SK-N-DZ (cell line): ENCODE measurements around the gene KIF23.
"Not testable (repeated sequence)": the region's sequence is repeated elsewhere in the genome, so short reads cannot be mapped to it uniquely, and the experiment has no call there.

ENCODE experiments used
- DNase-seq: peaks from one replicate; pipeline ENCODE4 v3.0.0-alpha.2; 2015; ENCODE audit warnings: low spot score

Gene KIF23

GRCh38 chr15:69434679-69435078, 20.5 kb downstream of the KIF23 start:
- no peak for DNase-seq

DNA sequence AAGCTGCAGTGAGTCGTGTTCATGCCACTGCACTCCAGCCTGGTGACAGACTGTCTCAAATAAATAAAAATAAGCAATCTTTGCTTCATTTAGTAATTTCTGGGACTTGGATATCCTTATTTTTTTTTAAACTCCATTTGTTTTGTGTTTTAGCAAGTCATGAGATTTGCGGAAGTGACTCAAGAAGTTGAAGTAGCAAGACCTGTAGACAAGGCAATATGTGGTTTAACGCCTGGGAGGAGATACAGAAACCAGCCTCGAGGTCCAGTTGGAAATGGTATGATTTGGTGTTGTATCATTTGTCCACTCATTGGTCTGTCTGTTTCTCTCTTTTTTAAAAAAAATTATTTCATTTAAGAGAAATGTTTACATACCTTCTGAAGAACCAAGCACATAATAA, 21.8 kb downstream of the KIF23 start:
- no peak for DNase-seq

- no peak for DNase-seq
Observed at GRCh38 chr15:69436951-69437350, 22.8 kb downstream of the KIF23 start.

GRCh38 chr15:69439623-69440022, 25.5 kb downstream of the KIF23 start:
- DNase-seq = no peak

- no peak for DNase-seq
Observed at GRCh38 chr15:69443032-69443611, 29.0 kb downstream of the KIF23 start.

- DNase-seq = no peak
Observed at GRCh38 chr15:69444686-69445085, 30.5 kb downstream of the KIF23 start.

GRCh38 chr15:69446953-69447352, 32.8 kb downstream of the KIF23 start:
- DNase-seq = no peak

DNA sequence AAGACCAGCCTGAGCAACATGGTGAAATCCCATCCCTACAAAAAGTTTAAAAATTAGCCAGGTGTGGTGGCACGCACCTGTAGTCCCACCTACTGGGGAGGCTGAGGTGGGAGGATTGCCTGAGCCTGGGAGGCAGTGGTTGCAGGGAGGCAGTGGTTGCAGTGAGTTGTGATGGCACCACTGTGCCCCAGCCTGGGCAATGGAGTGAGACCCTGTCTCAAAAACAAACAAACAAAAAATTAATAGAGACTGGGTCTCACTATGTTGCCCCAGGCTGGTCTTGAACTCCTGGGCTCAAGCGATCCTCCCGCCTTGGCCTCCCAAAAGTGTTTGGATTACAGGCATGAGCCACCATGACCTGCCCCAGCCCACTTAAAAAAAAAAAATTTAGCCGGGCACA, 36.1 kb downstream of the KIF23 start:
- DNase-seq = not testable (repeated sequence)

- DNase-seq = no peak
Observed at GRCh38 chr15:69450968-69451695, 37.0 kb downstream of the KIF23 start.

DNA sequence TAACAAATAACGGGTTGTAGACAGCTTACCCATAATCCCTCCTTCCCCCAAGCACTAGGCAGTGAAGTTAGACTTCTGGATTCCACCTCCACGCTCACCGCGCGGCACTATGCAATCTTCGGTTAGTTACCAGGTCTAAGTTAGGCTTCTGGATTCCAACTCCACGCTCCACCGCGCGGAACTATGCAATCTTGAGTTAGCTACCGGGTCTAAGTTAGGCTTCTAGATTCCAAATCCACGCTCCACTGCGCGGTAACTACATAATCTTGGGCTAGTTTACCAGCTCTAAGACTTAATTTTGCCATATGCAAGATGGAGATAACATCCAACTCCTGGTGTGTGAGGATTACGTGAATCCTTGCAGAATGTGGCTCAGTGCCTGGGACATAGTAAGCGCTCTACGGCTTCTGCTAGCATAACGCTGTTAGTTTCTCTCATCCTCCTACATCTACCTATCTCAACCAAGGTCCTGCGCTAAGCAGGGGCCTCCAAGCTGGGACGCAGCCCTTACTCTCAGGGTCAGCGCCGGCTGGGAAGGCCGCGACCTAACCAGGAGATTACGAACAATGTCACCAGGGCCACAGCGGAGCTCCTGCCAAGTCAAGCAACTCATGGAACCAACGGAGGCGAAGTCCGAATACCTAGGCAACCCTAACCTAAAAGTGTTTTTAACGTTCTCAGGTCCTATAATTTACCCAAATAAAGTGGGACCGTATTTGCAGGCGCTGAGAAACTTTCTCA, 38.0 kb downstream of the KIF23 start:
- DNase-seq = peak; percentile 64

GRCh38 chr15:69452692-69453521, 38.8 kb downstream of the KIF23 start, which contains the start of gene RPLP1:
RPLP1 (plus strand) TSS chr15:69452818; CDS start chr15:69452949, 131 bp downstream.
- DNase-seq = peak; percentile 95

- no peak for DNase-seq
Observed at GRCh38 chr15:69454953-69455352, 40.8 kb downstream of the KIF23 start.

DNA sequence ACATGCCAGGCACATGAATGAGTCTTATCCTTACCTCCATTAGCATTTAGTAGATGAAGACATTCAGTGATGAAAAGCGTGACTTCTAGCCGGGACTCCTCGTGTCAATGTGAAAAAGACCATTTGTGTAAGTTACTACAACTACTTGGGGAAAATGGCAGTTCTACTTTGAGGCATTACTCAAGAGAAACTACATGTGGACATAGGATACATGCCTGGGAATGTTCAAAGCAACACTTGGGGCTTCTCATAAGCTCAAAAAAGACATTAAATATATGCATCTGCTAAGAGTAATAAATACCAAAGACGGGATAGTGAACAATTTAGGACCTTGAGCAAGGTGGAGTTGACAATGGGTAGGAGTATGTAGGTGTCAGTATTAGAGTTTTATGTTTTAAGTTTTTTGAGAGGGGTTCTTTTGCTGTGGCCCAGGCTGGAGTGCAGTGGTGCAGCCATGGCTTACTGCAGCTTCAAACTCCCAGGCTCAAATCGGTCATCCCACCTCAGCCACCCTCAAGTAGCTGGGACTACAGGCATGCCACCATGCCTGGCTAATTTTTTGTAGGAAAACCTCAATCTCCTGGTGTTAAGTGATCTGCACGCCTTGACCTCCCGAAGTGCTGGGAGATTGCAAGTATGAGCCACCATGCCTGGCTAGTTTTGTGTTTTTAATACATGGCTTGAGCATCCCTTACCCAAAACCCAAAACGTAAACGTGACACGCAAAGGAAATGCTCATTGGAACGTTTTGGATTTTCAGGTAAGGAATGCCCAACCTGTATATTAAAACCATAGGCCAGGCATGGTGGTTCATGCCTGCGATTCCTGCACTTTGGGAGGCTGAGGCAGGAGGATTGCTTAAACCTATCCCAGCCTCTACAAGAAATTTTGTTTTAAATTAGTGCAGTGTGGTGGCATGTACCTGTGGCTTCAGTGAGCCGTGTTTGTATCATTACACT, 42.3 kb downstream of the KIF23 start:
- DNase-seq = no peak

- no peak for DNase-seq
Observed at GRCh38 chr15:69457304-69458280, 43.4 kb downstream of the KIF23 start.

DNA sequence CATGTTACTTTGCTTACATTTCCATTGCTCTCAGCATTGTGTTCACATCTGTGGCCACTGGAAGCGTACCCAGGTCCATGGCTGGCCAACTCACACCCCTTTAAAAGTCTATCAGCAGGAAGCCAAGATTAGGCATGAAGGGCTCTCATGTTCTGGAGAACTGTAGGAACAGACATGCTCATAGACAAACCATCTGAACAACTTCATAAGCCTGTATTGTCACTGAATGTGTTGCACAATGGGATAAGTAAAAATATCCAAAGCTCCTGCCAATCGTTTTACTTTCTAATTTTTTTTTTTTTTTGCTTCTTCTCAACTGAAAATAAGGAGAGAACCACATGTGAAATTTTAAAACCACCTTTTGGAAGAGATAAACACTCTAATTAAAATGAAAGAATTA, 44.9 kb downstream of the KIF23 start:
- no peak for DNase-seq

- no peak for DNase-seq
Observed at GRCh38 chr15:69460481-69460880, 46.3 kb downstream of the KIF23 start.

DNA sequence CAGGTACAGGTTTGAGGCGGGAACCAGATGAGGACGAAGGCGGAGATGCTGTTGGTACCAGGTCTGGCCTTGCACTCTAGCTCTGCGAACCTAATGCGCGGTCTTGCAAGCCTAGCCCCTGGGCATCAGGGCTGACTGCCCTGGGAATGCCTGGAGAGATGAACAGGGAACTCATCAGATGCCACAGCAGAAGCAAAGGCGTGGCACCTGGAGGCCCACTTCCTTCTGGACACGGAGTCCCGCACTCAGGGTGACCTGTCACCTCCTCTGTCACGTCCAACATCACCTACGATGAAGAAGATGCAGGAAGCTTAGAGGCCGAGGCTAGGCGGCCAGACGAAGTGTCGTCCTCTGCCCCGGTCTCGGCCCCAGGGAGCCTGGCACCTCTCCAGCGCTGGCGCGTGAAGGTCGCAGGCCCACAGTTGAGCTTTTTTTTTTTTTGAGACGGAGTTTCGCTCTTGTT, 47.9 kb downstream of the KIF23 start:
- no peak for DNase-seq

GRCh38 chr15:69462493-69463181, 48.5 kb downstream of the KIF23 start:
- DNase-seq = peak; percentile 95
